K562 (cell line): ENCODE data around the gene ZNF552. TPM values are rescaled to one million over a fixed set of nuclear protein-coding genes. Genes with fewer than 3 reads are reported as not detected.

ENCODE experiments used
- ATAC-seq: fragments of 200-7000 bp; cut with Tn5 transposase; 3 replicates; pipeline ENCODE4 v1.9.1; 2020; ENCODE audit warnings: moderate library complexity
- BruUV-seq: library from RNA; stranded (reverse); fragments of 400-500 nt; replicated peaks from 2 replicates; lab custom pipeline; 2021; lab: Mats Ljungman, UMichigan
- CTCF ChIA-PET: fragments of 300-600 bp; formaldehyde crosslinking; extraction: SDS; loops from one replicate; lab custom pipeline; 2021; ENCODE audit warnings: low intra/inter-chr PET ratio; lab: Yijun Ruan, JAX
- POLR2A ChIA-PET: fragments of 300-600, 350-650 bp; sonication (Branson Sonifier 250); formaldehyde crosslinking; extraction: SDS; loops from one replicate; lab custom pipeline; 2021; ENCODE audit warnings: antibody characterized with exemption, inconsistent platforms; lab: Yijun Ruan, JAX
- DNase-seq, 4 experiments: peaks; one replicate each; pipeline versions ENCODE4 v3.0.0 to v3.0.0-alpha.2; 2011 to 2018; ENCODE audit warnings: low spot score in 3 of 4, mixed read lengths in 3 of 4; ENCODE audit errors: extremely low read depth in 1 of 4
- FAIRE-seq: peaks from 2 replicates; lab custom pipeline; 2011; peaks lifted over from hg19 to GRCh38; lab: Jason Lieb, UNC
- H2AFZ ChIP-seq: 2 replicates; pipeline ENCODE4 v1.6.0; 2011; ENCODE audit warnings: low read depth, low read length, control low read depth, inconsistent platforms
- H3K27ac ChIP-seq: fragments of 200-600 bp; 3 replicates; pipeline ENCODE4 v1.8.0; 2011; ENCODE audit warnings: low read depth, mild to moderate bottlenecking, control low read depth, inconsistent platforms, low read length, moderate library complexity, mixed read lengths; ENCODE audit errors: extremely low read depth
- H3K27me3 ChIP-seq, 2 experiments: fragments of 300-600 bp in 1 of 2; 2 replicates in 1 of 2; 3 replicates in 1 of 2; pipeline versions ENCODE4 v1.6.0 to v1.8.0; 2011; ENCODE audit warnings: inconsistent platforms in 2 of 2, low read length in 2 of 2, mild to moderate bottlenecking in 1 of 2, mixed read lengths in 1 of 2, moderate library complexity in 1 of 2; ENCODE audit not compliant: control insufficient read depth in 2 of 2, insufficient read depth in 2 of 2
- H3K36me3 ChIP-seq: fragments of 300-600 bp; 3 replicates; pipeline ENCODE4 v1.8.0; 2011; ENCODE audit warnings: mild to moderate bottlenecking, low read length, inconsistent platforms; ENCODE audit not compliant: control insufficient read depth, insufficient read depth
- H3K4me1 ChIP-seq, 2 experiments: fragments of 200-600 bp in 1 of 2; replicated peaks in 1 of 2; 2 replicates in 1 of 2; 3 replicates in 1 of 2; pipeline versions ENCODE4 v1.5.1 to v1.8.0; 2011; ENCODE audit warnings: inconsistent platforms in 2 of 2, low read length in 2 of 2, mild to moderate bottlenecking in 1 of 2, mixed read lengths in 1 of 2, moderate library complexity in 1 of 2; ENCODE audit not compliant: control insufficient read depth in 2 of 2, insufficient read depth in 2 of 2
- H3K4me2 ChIP-seq: 2 replicates; pipeline ENCODE4 v1.6.1; 2011; ENCODE audit warnings: low read length, control low read depth, inconsistent platforms, mixed read lengths; ENCODE audit not compliant: insufficient read depth
- H3K4me3 ChIP-seq: fragments of 200-600 bp; sonication (generic), shearing (Covaris generic); 2 replicates; pipeline ENCODE4 v1.5.1; 2016; ENCODE audit warnings: control low read depth, inconsistent platforms
- H3K79me2 ChIP-seq: fragments of 200-600 bp; 3 replicates; pipeline ENCODE4 v1.8.0; 2011; ENCODE audit warnings: low read length, inconsistent platforms; ENCODE audit not compliant: control insufficient read depth, insufficient read depth
- H3K9ac ChIP-seq, 2 experiments: 2 replicates each; pipeline versions ENCODE4 v1.6.0 to v1.6.1; 2011; ENCODE audit warnings: low read depth in 2 of 2, low read length in 2 of 2, control low read depth in 1 of 2, inconsistent platforms in 1 of 2, mild to moderate bottlenecking in 1 of 2, mixed read lengths in 1 of 2; ENCODE audit not compliant: insufficient read depth in 1 of 2
- H3K9me1 ChIP-seq: one replicate; pipeline ENCODE4 v1.6.0; 2011; ENCODE audit warnings: inconsistent platforms, mild to moderate bottlenecking, low read length, moderate library complexity; ENCODE audit not compliant: control insufficient read depth, insufficient read depth
- H3K9me3 ChIP-seq: replicated peaks from 2 replicates; pipeline ENCODE4 v1.5.1; 2011; ENCODE audit warnings: low read depth, low read length, inconsistent platforms; ENCODE audit not compliant: control insufficient read depth, insufficient read depth
- H4K20me1 ChIP-seq: replicated peaks from 2 replicates; pipeline ENCODE4 v1.6.1; 2011; ENCODE audit warnings: low read length, inconsistent platforms, mixed read lengths; ENCODE audit not compliant: control insufficient read depth, insufficient read depth
- CBX1 ChIP-seq: sonication (generic); IDR thresholded peaks from 2 replicates; pipeline ENCODE4 v1.6.1; 2016; ENCODE audit warnings: antibody characterized with exemption, low read depth, mild to moderate bottlenecking
- EHMT2 ChIP-seq: fragments of 450-650 bp; IDR thresholded peaks from 2 replicates; pipeline ENCODE4 v1.6.1; 2018; ENCODE audit warnings: antibody characterized with exemption
- ETV5 ChIP-seq: sonication (generic); formaldehyde crosslinking; IDR thresholded peaks from 2 replicates; pipeline ENCODE4 v1.4.0; 2020; ENCODE audit warnings: low read depth, mild to moderate bottlenecking, missing genetic modification reagents
- MYBL2 ChIP-seq, 2 experiments: fragments of 450-650 bp in 1 of 2; sonication (generic) in 1 of 2; formaldehyde crosslinking in 1 of 2; IDR thresholded peaks; 2 replicates each; pipeline versions ENCODE4 v1.6.1 to v1.8.1; 2017 to 2022; ENCODE audit warnings: borderline replicate concordance in 1 of 2, inconsistent platforms in 1 of 2, low read depth in 1 of 2, mild to moderate bottlenecking in 1 of 2, missing genetic modification reagents in 1 of 2, moderate library complexity in 1 of 2
- ZNF561 ChIP-seq: fragments of 450-650 bp; formaldehyde crosslinking; conservative IDR thresholded peaks from 2 replicates; pipeline ENCODE4 v1.4.0; 2020; ENCODE audit warnings: mild to moderate bottlenecking, moderate library complexity
- ZNF778 ChIP-seq: fragments of 450-650 bp; formaldehyde crosslinking; IDR thresholded peaks from 2 replicates; pipeline ENCODE4 v1.4.0; 2020; ENCODE audit warnings: mild to moderate bottlenecking, moderate library complexity
- WGBS: fragments of 100-300 bp; shearing (Covaris generic); methylation state at CpG from one replicate; pipeline ENCODE4 v1.1.6; 2016; ENCODE audit warnings: low coverage, mixed read lengths; ENCODE audit not compliant: insufficient coverage; ENCODE audit errors: missing lambda C conversion rate; 5-methylcytosine and 5-hydroxymethylcytosine counted together
- in situ Hi-C: fragments of 300-500 bp; cut with MboI; formaldehyde crosslinking; loops from 4 replicates; pipeline ENCODE4 v1.15.0; 2018; ENCODE audit warnings: inconsistent platforms, mixed read lengths
- intact Hi-C: fragments of 100-400 bp; cut with micrococcal nuclease; formaldehyde crosslinking; loops from 2 replicates; pipeline ENCODE4 v1.14.2; 2022
- polyA plus RNA-seq, 8 experiments: library from polyadenylated mRNA; depleted of rRNA in 4 of 8; stranded (reverse) in 5 of 8; unstranded in 3 of 8; fragments of >200 nt; fragmentation: Nextera tagmentation in 2 of 8; fragmentation: Illumina TruSeq in 1 of 8; extraction: Ambion mirVana in 2 of 8; extraction: Trizol in 1 of 8; gene quantifications; 2 replicates each; pipeline versions ENCODE4 v1.2.1 to v1.2.3, GENCODE V29; 2011 to 2014; ENCODE audit warnings: inconsistent platforms in 1 of 8, missing spikeins in 1 of 8
- total RNA-seq, 7 experiments: library from RNA; depleted of rRNA in 6 of 7; stranded (reverse); fragments of >200 nt in 6 of 7; fragmentation: Illumina TruSeq in 2 of 7; extraction: Trizol in 2 of 7; gene quantifications; 2 replicates each; pipeline versions ENCODE4 v1.2.1 to v1.2.3, GENCODE V29; 2011 to 2021; ENCODE audit warnings: low replicate concordance in 1 of 7
- TF ChIP-seq, protein P1 (sequence below): fragments of 250-450 bp; sonication (Bioruptor Pico); IDR thresholded peaks from 2 replicates; pipeline ENCODE4 v1.5.0; 2021
- TF ChIP-seq, protein P2 (sequence below): fragments of 200-600 bp; sonication (generic); IDR thresholded peaks from one replicate; pipeline ENCODE4 v1.6.1; 2012; ENCODE audit warnings: mild to moderate bottlenecking, low read depth, low read length, inconsistent platforms

ZNF552 gene
- total and polyA plus RNA-seq, 9 of the 15 experiments (the other 6 are each of a cell fraction or from before 2014, with no cell fraction given) = 4.4 to 12.4 (median 8.5) TPM

- H2AFZ ChIP-seq = peak overlapping the region; percentile 89
- H3K79me2 ChIP-seq = peaks cover 57% of the 10 kb centered on the region
- H3K9me3 ChIP-seq = no peaks in the 10 kb centered on the region
- intact Hi-C loops = no loop called here
- peak overlapping the region; percentile 95 to 100 for H3K9ac ChIP-seq
- FAIRE-seq (peak; percentile 94), ATAC-seq (peak; percentile 91), DNase-seq (peak; percentile 82 to 94 (median 90))
- WGBS = under 1% methylated on average over 40 of the region's 44 CpGs
- H3K36me3 ChIP-seq = peaks cover 40% of the 10 kb centered on the region
- peak overlapping the region; percentile 83 for H3K4me2 ChIP-seq
- no peaks in the 10 kb centered on the region for H3K9me1 ChIP-seq
- H3K4me1 ChIP-seq = peaks cover 4 to 16% of the 10 kb centered on the region in 2 experiments; a peak in 3 of 5 replicates
- TSS peak; percentile 61 for BruUV-seq
- H3K4me3 ChIP-seq = peak overlapping the region; percentile 91
- H4K20me1 ChIP-seq = no peaks in the 10 kb centered on the region
- CTCF ChIA-PET = no interaction called here
- H3K27me3 ChIP-seq = no peaks in the 10 kb centered on the region
- in situ Hi-C loops = no loop called here
- POLR2A ChIA-PET = interaction anchor here (0.6 to 1.6 kb wide), 5 partner anchors 8 to 187 kb away, joined by 3 to 9 read pairs (median 5); partner anchors contain the start of genes ZNF211 and ZNF587
- H3K27ac ChIP-seq = peak overlapping the region; percentile 87
- TF ChIP-seq CBX1 = 0 out of 2 replicates have a peak, but pooled peaks have one; percentile 66
- TF ChIP-seq, protein P1, sequence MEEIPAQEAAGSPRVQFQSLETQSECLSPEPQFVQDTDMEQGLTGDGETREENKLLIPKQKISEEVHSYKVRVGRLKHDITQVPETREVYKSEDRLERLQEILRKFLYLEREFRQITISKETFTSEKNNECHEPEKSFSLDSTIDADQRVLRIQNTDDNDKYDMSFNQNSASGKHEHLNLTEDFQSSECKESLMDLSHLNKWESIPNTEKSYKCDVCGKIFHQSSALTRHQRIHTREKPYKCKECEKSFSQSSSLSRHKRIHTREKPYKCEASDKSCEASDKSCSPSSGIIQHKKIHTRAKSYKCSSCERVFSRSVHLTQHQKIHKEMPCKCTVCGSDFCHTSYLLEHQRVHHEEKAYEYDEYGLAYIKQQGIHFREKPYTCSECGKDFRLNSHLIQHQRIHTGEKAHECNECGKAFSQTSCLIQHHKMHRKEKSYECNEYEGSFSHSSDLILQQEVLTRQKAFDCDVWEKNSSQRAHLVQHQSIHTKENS = no peak
- TF ChIP-seq EHMT2 = no peak
- TF ChIP-seq ZNF778 (CRISPR knock-in tag) = no peak
- no peak for TF ChIP-seq MYBL2 (IDR thresholded peaks at IDR 0.05; ENCODE audit: low read depth)
- no peak for TF ChIP-seq MYBL2 (CRISPR knock-in tag; IDR thresholded peaks at IDR 0.05; ENCODE audit: borderline replicate concordance)
- TF ChIP-seq, protein P2, sequence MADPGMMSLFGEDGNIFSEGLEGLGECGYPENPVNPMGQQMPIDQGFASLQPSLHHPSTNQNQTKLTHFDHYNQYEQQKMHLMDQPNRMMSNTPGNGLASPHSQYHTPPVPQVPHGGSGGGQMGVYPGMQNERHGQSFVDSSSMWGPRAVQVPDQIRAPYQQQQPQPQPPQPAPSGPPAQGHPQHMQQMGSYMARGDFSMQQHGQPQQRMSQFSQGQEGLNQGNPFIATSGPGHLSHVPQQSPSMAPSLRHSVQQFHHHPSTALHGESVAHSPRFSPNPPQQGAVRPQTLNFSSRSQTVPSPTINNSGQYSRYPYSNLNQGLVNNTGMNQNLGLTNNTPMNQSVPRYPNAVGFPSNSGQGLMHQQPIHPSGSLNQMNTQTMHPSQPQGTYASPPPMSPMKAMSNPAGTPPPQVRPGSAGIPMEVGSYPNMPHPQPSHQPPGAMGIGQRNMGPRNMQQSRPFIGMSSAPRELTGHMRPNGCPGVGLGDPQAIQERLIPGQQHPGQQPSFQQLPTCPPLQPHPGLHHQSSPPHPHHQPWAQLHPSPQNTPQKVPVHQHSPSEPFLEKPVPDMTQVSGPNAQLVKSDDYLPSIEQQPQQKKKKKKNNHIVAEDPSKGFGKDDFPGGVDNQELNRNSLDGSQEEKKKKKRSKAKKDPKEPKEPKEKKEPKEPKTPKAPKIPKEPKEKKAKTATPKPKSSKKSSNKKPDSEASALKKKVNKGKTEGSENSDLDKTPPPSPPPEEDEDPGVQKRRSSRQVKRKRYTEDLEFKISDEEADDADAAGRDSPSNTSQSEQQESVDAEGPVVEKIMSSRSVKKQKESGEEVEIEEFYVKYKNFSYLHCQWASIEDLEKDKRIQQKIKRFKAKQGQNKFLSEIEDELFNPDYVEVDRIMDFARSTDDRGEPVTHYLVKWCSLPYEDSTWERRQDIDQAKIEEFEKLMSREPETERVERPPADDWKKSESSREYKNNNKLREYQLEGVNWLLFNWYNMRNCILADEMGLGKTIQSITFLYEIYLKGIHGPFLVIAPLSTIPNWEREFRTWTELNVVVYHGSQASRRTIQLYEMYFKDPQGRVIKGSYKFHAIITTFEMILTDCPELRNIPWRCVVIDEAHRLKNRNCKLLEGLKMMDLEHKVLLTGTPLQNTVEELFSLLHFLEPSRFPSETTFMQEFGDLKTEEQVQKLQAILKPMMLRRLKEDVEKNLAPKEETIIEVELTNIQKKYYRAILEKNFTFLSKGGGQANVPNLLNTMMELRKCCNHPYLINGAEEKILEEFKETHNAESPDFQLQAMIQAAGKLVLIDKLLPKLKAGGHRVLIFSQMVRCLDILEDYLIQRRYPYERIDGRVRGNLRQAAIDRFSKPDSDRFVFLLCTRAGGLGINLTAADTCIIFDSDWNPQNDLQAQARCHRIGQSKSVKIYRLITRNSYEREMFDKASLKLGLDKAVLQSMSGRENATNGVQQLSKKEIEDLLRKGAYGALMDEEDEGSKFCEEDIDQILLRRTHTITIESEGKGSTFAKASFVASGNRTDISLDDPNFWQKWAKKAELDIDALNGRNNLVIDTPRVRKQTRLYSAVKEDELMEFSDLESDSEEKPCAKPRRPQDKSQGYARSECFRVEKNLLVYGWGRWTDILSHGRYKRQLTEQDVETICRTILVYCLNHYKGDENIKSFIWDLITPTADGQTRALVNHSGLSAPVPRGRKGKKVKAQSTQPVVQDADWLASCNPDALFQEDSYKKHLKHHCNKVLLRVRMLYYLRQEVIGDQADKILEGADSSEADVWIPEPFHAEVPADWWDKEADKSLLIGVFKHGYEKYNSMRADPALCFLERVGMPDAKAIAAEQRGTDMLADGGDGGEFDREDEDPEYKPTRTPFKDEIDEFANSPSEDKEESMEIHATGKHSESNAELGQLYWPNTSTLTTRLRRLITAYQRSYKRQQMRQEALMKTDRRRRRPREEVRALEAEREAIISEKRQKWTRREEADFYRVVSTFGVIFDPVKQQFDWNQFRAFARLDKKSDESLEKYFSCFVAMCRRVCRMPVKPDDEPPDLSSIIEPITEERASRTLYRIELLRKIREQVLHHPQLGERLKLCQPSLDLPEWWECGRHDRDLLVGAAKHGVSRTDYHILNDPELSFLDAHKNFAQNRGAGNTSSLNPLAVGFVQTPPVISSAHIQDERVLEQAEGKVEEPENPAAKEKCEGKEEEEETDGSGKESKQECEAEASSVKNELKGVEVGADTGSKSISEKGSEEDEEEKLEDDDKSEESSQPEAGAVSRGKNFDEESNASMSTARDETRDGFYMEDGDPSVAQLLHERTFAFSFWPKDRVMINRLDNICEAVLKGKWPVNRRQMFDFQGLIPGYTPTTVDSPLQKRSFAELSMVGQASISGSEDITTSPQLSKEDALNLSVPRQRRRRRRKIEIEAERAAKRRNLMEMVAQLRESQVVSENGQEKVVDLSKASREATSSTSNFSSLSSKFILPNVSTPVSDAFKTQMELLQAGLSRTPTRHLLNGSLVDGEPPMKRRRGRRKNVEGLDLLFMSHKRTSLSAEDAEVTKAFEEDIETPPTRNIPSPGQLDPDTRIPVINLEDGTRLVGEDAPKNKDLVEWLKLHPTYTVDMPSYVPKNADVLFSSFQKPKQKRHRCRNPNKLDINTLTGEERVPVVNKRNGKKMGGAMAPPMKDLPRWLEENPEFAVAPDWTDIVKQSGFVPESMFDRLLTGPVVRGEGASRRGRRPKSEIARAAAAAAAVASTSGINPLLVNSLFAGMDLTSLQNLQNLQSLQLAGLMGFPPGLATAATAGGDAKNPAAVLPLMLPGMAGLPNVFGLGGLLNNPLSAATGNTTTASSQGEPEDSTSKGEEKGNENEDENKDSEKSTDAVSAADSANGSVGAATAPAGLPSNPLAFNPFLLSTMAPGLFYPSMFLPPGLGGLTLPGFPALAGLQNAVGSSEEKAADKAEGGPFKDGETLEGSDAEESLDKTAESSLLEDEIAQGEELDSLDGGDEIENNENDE = no peak
- no peak for TF ChIP-seq ZNF561 (CRISPR knock-in tag)
- TF ChIP-seq ETV5 (CRISPR knock-in tag) = 0 out of 2 replicates have a peak, but pooled peaks have one; percentile 35
Measured at GRCh38 chr19:57819475-57820148, 4.9 kb upstream of the ZNF552 start.
